HL-60/S4 (cell line): Measurements from ENCODE around the gene ZNF385B.

Experiments used
- in situ Hi-C: fragments of 300-500 bp; cut with MboI; formaldehyde crosslinking; loops from 2 replicates; pipeline ENCODE4 v1.14.3; 2022; ENCODE audit warnings: low sequenced_read_pairs

Gene ZNF385B

GRCh38 chr2:179454443-179455171, 406.8 kb downstream of the ZNF385B start:
- in situ Hi-C loops = no loop called here

GRCh38 chr2:179449010-179449409, 412.4 kb downstream of the ZNF385B start:
- in situ Hi-C loops = no loop called here

- in situ Hi-C loops = no loop called here
Measured at GRCh38 chr2:179447839-179448447, 413.5 kb downstream of the ZNF385B start.

GRCh38 chr2:179447421-179447820, 414.0 kb downstream of the ZNF385B start:
- in situ Hi-C loops = no loop called here

GRCh38 chr2:179446476-179447141, 414.8 kb downstream of the ZNF385B start:
- in situ Hi-C loops = no loop called here

GRCh38 chr2:179444056-179444455, 417.4 kb downstream of the ZNF385B start:
- in situ Hi-C loops = no loop called here

GRCh38 chr2:179443180-179443579, 418.2 kb downstream of the ZNF385B start:
- in situ Hi-C loops = no loop called here

- in situ Hi-C loops = no loop called here
Measured at GRCh38 chr2:179442206-179442605, 419.2 kb downstream of the ZNF385B start.

- in situ Hi-C loops = no loop called here
Measured at GRCh38 chr2:179441551-179441950, 419.9 kb downstream of the ZNF385B start.

GRCh38 chr2:179440642-179441251, 420.7 kb downstream of the ZNF385B start:
- in situ Hi-C loops = no loop called here

- in situ Hi-C loops = no loop called here
Measured at GRCh38 chr2:179438654-179439053, 422.8 kb downstream of the ZNF385B start.

- in situ Hi-C loops = no loop called here
Measured at GRCh38 chr2:179437430-179437829, 424.0 kb downstream of the ZNF385B start.

- in situ Hi-C loops = no loop called here
Measured at GRCh38 chr2:179435566-179435965, 425.8 kb downstream of the ZNF385B start.

GRCh38 chr2:179435000-179435399, 426.4 kb downstream of the ZNF385B start:
- in situ Hi-C loops = no loop called here

- in situ Hi-C loops = no loop called here
Measured at GRCh38 chr2:179434357-179434756, 427.1 kb downstream of the ZNF385B start.

GRCh38 chr2:179432751-179433150, 428.7 kb downstream of the ZNF385B start:
- in situ Hi-C loops = no loop called here

GRCh38 chr2:179429597-179429996, 431.8 kb downstream of the ZNF385B start:
- in situ Hi-C loops = no loop called here

GRCh38 chr2:179429060-179429471, 432.3 kb downstream of the ZNF385B start:
- in situ Hi-C loops = no loop called here

- in situ Hi-C loops = no loop called here
Measured at GRCh38 chr2:179428649-179429048, 432.8 kb downstream of the ZNF385B start.

- in situ Hi-C loops = no loop called here
Measured at GRCh38 chr2:179427065-179427464, 434.3 kb downstream of the ZNF385B start.

GRCh38 chr2:179424571-179424970, 436.8 kb downstream of the ZNF385B start:
- in situ Hi-C loops = loop anchor here (25.0 kb wide), 1 partner anchor 338 kb away; no protein-coding TSS in a partner anchor
